Body of pancreas (tissue), 4 donors: ENCODE results near the gene EPHA4.

ENCODE experiments used
- CTCF ChIP-seq, 7 experiments: fragments of 450-650 bp in 4 of 7; fragments of 200-600 bp in 3 of 7; sonication (generic) in 3 of 7; IDR thresholded peaks; one replicate each; pipeline ENCODE4 v1.5.1; 2016 to 2019; ENCODE audit warnings: antibody characterized with exemption in 7 of 7
- POLR2A ChIP-seq, 3 donors: fragments of 450-650 bp; IDR thresholded peaks; one replicate each; pipeline ENCODE4 v1.6.1; 2016; ENCODE audit warnings: antibody characterized with exemption in 3 of 3, mild to moderate bottlenecking in 2 of 3

GRCh38 chr2:221477714-221478484 lies 94.2 kb downstream of the EPHA4 start:
- TF ChIP-seq CTCF (IDR thresholded peaks at IDR 0.05) (no peak), POLR2A (IDR thresholded peaks at IDR 0.05) (no peak)
